Measurements from ENCODE around the gene PIP5K1B.

PIP5K1B gene

GRCh38 chr9:68740561-68740960 is 35.5 kb downstream of the PIP5K1B start:
- DNase-seq: no peak

- no peak for DNase-seq
Measured at GRCh38 chr9:68741234-68741633, 36.2 kb downstream of the PIP5K1B start.

GRCh38 chr9:68741704-68742332 is 36.8 kb downstream of the PIP5K1B start:
- no peak for DNase-seq

- DNase-seq: no peak
Measured at GRCh38 chr9:68742333-68742730, 37.3 kb downstream of the PIP5K1B start.

GRCh38 chr9:68744426-68744825 is 39.4 kb downstream of the PIP5K1B start:
- no peak for DNase-seq

- no peak for DNase-seq
Measured at GRCh38 chr9:68746525-68746924, 41.5 kb downstream of the PIP5K1B start.

- no peak for DNase-seq
Measured at GRCh38 chr9:68747043-68747533, 42.0 kb downstream of the PIP5K1B start.

- no peak for DNase-seq
Measured at GRCh38 chr9:68749135-68749534, 44.1 kb downstream of the PIP5K1B start.

- no peak for DNase-seq
Measured at GRCh38 chr9:68749579-68750159, 44.6 kb downstream of the PIP5K1B start.

GRCh38 chr9:68750255-68750654 is 45.2 kb downstream of the PIP5K1B start:
- DNase-seq: no peak

- no peak for DNase-seq
Measured at GRCh38 chr9:68750786-68751185, 45.7 kb downstream of the PIP5K1B start.

GRCh38 chr9:68751556-68751955 is 46.5 kb downstream of the PIP5K1B start:
- no peak for DNase-seq

- no peak for DNase-seq
Measured at GRCh38 chr9:68755051-68755450, 50.0 kb downstream of the PIP5K1B start.

GRCh38 chr9:68755752-68756151 is 50.7 kb downstream of the PIP5K1B start:
- no peak for DNase-seq

GRCh38 chr9:68759981-68760673 is 55.1 kb downstream of the PIP5K1B start:
- DNase-seq: no peak

- no peak for DNase-seq
Measured at GRCh38 chr9:68760674-68761333, 55.8 kb downstream of the PIP5K1B start.

- no peak for DNase-seq
Measured at GRCh38 chr9:68762570-68762969, 57.5 kb downstream of the PIP5K1B start.

GRCh38 chr9:68763104-68763503 is 58.1 kb downstream of the PIP5K1B start:
- DNase-seq: no peak

GRCh38 chr9:68768619-68769018 is 63.6 kb downstream of the PIP5K1B start:
- DNase-seq: no peak

- no peak for DNase-seq
Measured at GRCh38 chr9:68769852-68770251, 64.8 kb downstream of the PIP5K1B start.

- no peak for DNase-seq
Measured at GRCh38 chr9:68771376-68771775, 66.3 kb downstream of the PIP5K1B start.

- DNase-seq: no peak
Measured at GRCh38 chr9:68775003-68775730, 70.1 kb downstream of the PIP5K1B start.

All from NCI-H446 (cell line).